HepG2 (cell line): ENCODE measurements around the gene ADGRE3. TPM values are rescaled to one million over a fixed set of nuclear protein-coding genes. Genes with fewer than 3 reads are reported as not detected.

Experiments used
- ARHGAP35 ChIP-seq: sonication (generic); formaldehyde crosslinking; IDR thresholded peaks from 2 replicates; pipeline ENCODE4 v1.9.0; 2022; ENCODE audit warnings: mild to moderate bottlenecking, inconsistent platforms, moderate library complexity, missing genetic modification reagents, borderline replicate concordance
- FOXA3 ChIP-seq: IDR thresholded peaks from 2 replicates; pipeline ENCODE4 v1.6.1; 2016; ENCODE audit warnings: missing genetic modification reagents, missing compliant biosample characterization
- HOXA3 ChIP-seq: sonication (generic); formaldehyde crosslinking; IDR thresholded peaks from 2 replicates; pipeline ENCODE4 v1.5.0; 2020; ENCODE audit warnings: missing genetic modification reagents
- HOXA5 ChIP-seq: sonication (generic); formaldehyde crosslinking; IDR thresholded peaks from 2 replicates; pipeline ENCODE4 v1.4.0; 2020; ENCODE audit warnings: missing genetic modification reagents
- ISL2 ChIP-seq: sonication (generic); formaldehyde crosslinking; IDR thresholded peaks from 2 replicates; pipeline ENCODE4 v1.5.0; 2020; ENCODE audit warnings: missing genetic modification reagents
- KDM5A ChIP-seq: fragments of 200-600 bp; sonication (generic); IDR thresholded peaks from 2 replicates; pipeline ENCODE4 v1.7.0; 2018; ENCODE audit warnings: antibody characterized with exemption, mild to moderate bottlenecking, low read length, borderline replicate concordance
- LBX2 ChIP-seq: sonication (generic); formaldehyde crosslinking; IDR thresholded peaks from 2 replicates; pipeline ENCODE4 v1.5.0; 2020; ENCODE audit warnings: missing genetic modification reagents, mild to moderate bottlenecking, borderline replicate concordance
- NR2F2 ChIP-seq: IDR thresholded peaks from 2 replicates; pipeline ENCODE4 v1.6.1; 2012; ENCODE audit warnings: low read depth, inconsistent platforms, borderline replicate concordance
- RBFOX2 ChIP-seq: fragments of 200-400 bp; formaldehyde crosslinking; IDR thresholded peaks from 2 replicates; pipeline ENCODE4 v1.6.1; 2017; ENCODE audit warnings: low read depth, mild to moderate bottlenecking, low read length
- SP1 ChIP-seq, 2 experiments: fragments of 450-650 bp in 1 of 2; sonication (generic) in 1 of 2; formaldehyde crosslinking in 1 of 2; IDR thresholded peaks; 2 replicates each; pipeline versions ENCODE4 v1.4.0 to v1.6.1; 2016 to 2020; ENCODE audit warnings: missing genetic modification reagents in 1 of 2
- SP4 ChIP-seq: sonication (generic); formaldehyde crosslinking; IDR thresholded peaks from 2 replicates; pipeline ENCODE4 v1.8.1; 2023; ENCODE audit warnings: mild to moderate bottlenecking, missing genetic modification reagents
- SPEN ChIP-seq: sonication (generic); formaldehyde crosslinking; IDR thresholded peaks from 2 replicates; pipeline ENCODE4 v1.5.1; 2020; ENCODE audit warnings: low read depth, mild to moderate bottlenecking, missing genetic modification reagents
- YEATS2 ChIP-seq: sonication (generic); formaldehyde crosslinking; IDR thresholded peaks from 2 replicates; pipeline ENCODE4 v1.4.0; 2020; ENCODE audit warnings: missing genetic modification reagents, borderline replicate concordance
- YEATS4 ChIP-seq: sonication (generic); formaldehyde crosslinking; IDR thresholded peaks from 2 replicates; pipeline ENCODE4 v1.4.0; 2020; ENCODE audit warnings: missing genetic modification reagents, borderline replicate concordance
- ZBTB2 ChIP-seq: sonication (generic); formaldehyde crosslinking; IDR thresholded peaks from 2 replicates; pipeline ENCODE4 v1.8.0; 2022; ENCODE audit warnings: low read depth, missing genetic modification reagents
- ZBTB25 ChIP-seq: IDR thresholded peaks from 2 replicates; pipeline ENCODE4 v1.6.1; 2018; ENCODE audit warnings: missing genetic modification reagents
- ZFX ChIP-seq: sonication (generic); formaldehyde crosslinking; IDR thresholded peaks from 2 replicates; pipeline ENCODE4 v1.4.0; 2020; ENCODE audit warnings: mild to moderate bottlenecking, low read depth, missing genetic modification reagents, moderate library complexity
- ZNF383 ChIP-seq: sonication (generic); formaldehyde crosslinking; IDR thresholded peaks from 2 replicates; pipeline ENCODE4 v1.4.0; 2020; ENCODE audit warnings: missing genetic modification reagents, mild to moderate bottlenecking, borderline replicate concordance
- ZNF484 ChIP-seq: sonication (generic); formaldehyde crosslinking; IDR thresholded peaks from 2 replicates; pipeline ENCODE4 v1.5.1; 2020; ENCODE audit warnings: mild to moderate bottlenecking, low read depth, missing genetic modification reagents, borderline replicate concordance
- ZNF513 ChIP-seq: sonication (generic); formaldehyde crosslinking; conservative IDR thresholded peaks from 2 replicates; pipeline ENCODE4 v1.5.0; 2020; ENCODE audit warnings: missing genetic modification reagents
- ZNF530 ChIP-seq: sonication (generic); formaldehyde crosslinking; IDR thresholded peaks from 2 replicates; pipeline ENCODE4 v1.5.0; 2020; ENCODE audit warnings: low read depth, mild to moderate bottlenecking, missing genetic modification reagents
- ZNF557 ChIP-seq: sonication (generic); formaldehyde crosslinking; IDR thresholded peaks from 2 replicates; pipeline ENCODE4 v1.4.0; 2020; ENCODE audit warnings: missing genetic modification reagents
- ZNF724P ChIP-seq: sonication (generic); formaldehyde crosslinking; IDR thresholded peaks from 2 replicates; pipeline ENCODE4 v1.8.0; 2022; ENCODE audit warnings: missing genetic modification reagents, borderline replicate concordance
- polyA plus RNA-seq, 8 experiments: library from polyadenylated mRNA; depleted of rRNA in 3 of 8; stranded (reverse) in 7 of 8; unstranded in 1 of 8; fragments of >200 nt; fragmentation: Illumina TruSeq in 4 of 8; extraction: Trizol in 4 of 8; gene quantifications; 2 replicates each; pipeline versions ENCODE4 v1.2.1 to v1.2.3, GENCODE V29; 2011 to 2016; ENCODE audit warnings: low read depth in 4 of 8, missing spikeins in 1 of 8, mixed read lengths in 1 of 8; ENCODE audit not compliant: insufficient read depth in 1 of 8
- total RNA-seq, 5 experiments: library from RNA; depleted of rRNA; stranded (reverse); fragments of >200 nt; fragmentation: Illumina TruSeq; extraction: Trizol; gene quantifications; 2 replicates each; pipeline ENCODE4 v1.2.3, GENCODE V29; 2016; ENCODE audit warnings: low read depth in 1 of 5

ADGRE3 gene
- total and polyA plus RNA-seq, 2 of the 13 experiments (the other 11 are each of a cell fraction or from before 2014, with no cell fraction given): not detected

GRCh38 chr19:14689598-14690503 is 15.2 kb upstream of the ADGRE3 start, which contains the start of gene ZNF333 (continued):
- no peak for TF ChIP-seq ARHGAP35 (CRISPR knock-in tag)
- no peak for TF ChIP-seq NR2F2
- peak; percentile 80 for TF ChIP-seq ZBTB2
- peak; percentile 91 for TF ChIP-seq HOXA3 (CRISPR knock-in tag)
- peak; percentile 71; the same call in 1 of the 2 replicates for TF ChIP-seq KDM5A
- no peak for TF ChIP-seq LBX2 (CRISPR knock-in tag)
- peak; percentile 92 for TF ChIP-seq RBFOX2
- TF ChIP-seq ZNF484 (CRISPR knock-in tag): no peak
- peak; percentile 38; the same call in 1 of the 2 replicates for TF ChIP-seq ISL2
- no peak for TF ChIP-seq FOXA3 (CRISPR knock-in tag)
- no peak for TF ChIP-seq ZNF513 (CRISPR knock-in tag)
- peak; percentile 76 for TF ChIP-seq SP4 (CRISPR knock-in tag)
- TF ChIP-seq SPEN: peak; percentile 62; the same call in 1 of the 2 replicates
- no peak for TF ChIP-seq ZNF557
- TF ChIP-seq YEATS4: peak; percentile 77; the same call in 1 of the 2 replicates
- 0 out of 2 replicates have a peak, but pooled peaks have one; percentile 22 for TF ChIP-seq YEATS2 (CRISPR knock-in tag)
- TF ChIP-seq ZBTB25 (CRISPR knock-in tag): 0 out of 2 replicates have a peak, but pooled peaks have one; percentile 19
- no peak for TF ChIP-seq ZNF383 (CRISPR knock-in tag)
- peak; percentile 83 for TF ChIP-seq ZFX
- TF ChIP-seq ZNF530 (CRISPR knock-in tag): no peak
- no peak for TF ChIP-seq SP1 (IDR thresholded peaks at IDR 0.05)
- TF ChIP-seq SP1 (CRISPR knock-in tag; IDR thresholded peaks at IDR 0.05): peak; percentile 38
- no peak for TF ChIP-seq ZNF724P (CRISPR knock-in tag)
- TF ChIP-seq HOXA5 (CRISPR knock-in tag): peak; percentile 50; the same call in 1 of the 2 replicates
